ENCODE results near the gene TNS3. TPM values are rescaled to one million over a fixed set of nuclear protein-coding genes. Genes with fewer than 3 reads are reported as not detected.

Gene TNS3
- total RNA-seq, 2 experiments from 2014 or later, result not detected

GRCh38 chr7:47557694-47558670 lies 23.9 kb downstream of the TNS3 start:
- ChIA-PET POLR2A (no interaction called here), CTCF (no interaction called here)
- no peak overlapping the region for H3K27ac Mint-ChIP-seq
- no peaks in the 10 kb centered on the region for H3K27me3 Mint-ChIP-seq
- no peak for DNase-seq
- no peak overlapping the region for H3K4me3 Mint-ChIP-seq
- no peaks in the 10 kb centered on the region for H3K36me3 Mint-ChIP-seq (ENCODE audit: low read depth)
- H3K9me3 Mint-ChIP-seq, result no peaks in the 10 kb centered on the region
- no peaks in the 10 kb centered on the region for H3K4me1 Mint-ChIP-seq

- Mint-ChIP-seq H3K4me3 (no peak overlapping the region), H3K9me3 (no peaks in the 10 kb centered on the region), H3K36me3 (ENCODE audit: low read depth) (no peaks in the 10 kb centered on the region), H3K27ac (no peak overlapping the region), H3K27me3 (no peaks in the 10 kb centered on the region), H3K4me1 (no peaks in the 10 kb centered on the region)
- ChIA-PET CTCF (no interaction called here), POLR2A (no interaction called here)
- DNase-seq, result no peak
Measured at GRCh38 chr7:47557317-47557693, 24.6 kb downstream of the TNS3 start.

- H3K27ac Mint-ChIP-seq, result no peak overlapping the region
- no peak for DNase-seq
- H3K27me3 Mint-ChIP-seq, result no peaks in the 10 kb centered on the region
- no peaks in the 10 kb centered on the region for H3K4me1 Mint-ChIP-seq
- no peak overlapping the region for H3K4me3 Mint-ChIP-seq
- CTCF ChIA-PET, result no interaction called here
- no peaks in the 10 kb centered on the region for H3K36me3 Mint-ChIP-seq (ENCODE audit: low read depth)
- H3K9me3 Mint-ChIP-seq, result no peaks in the 10 kb centered on the region
- POLR2A ChIA-PET, result no interaction called here
Measured at GRCh38 chr7:47556511-47557180, 25.3 kb downstream of the TNS3 start.

- ChIA-PET CTCF (interaction anchor here (0.6 kb wide), 1 partner anchor 1702 kb away, joined by 4 read pairs; no protein-coding TSS in a partner anchor), POLR2A (no interaction called here)
Measured at GRCh38 chr7:47553309-47553708, 28.6 kb downstream of the TNS3 start.

GRCh38 chr7:47552621-47553020 lies 29.3 kb downstream of the TNS3 start:
- ChIA-PET POLR2A (no interaction called here), CTCF (no interaction called here)
- H3K9me3 Mint-ChIP-seq, result no peaks in the 10 kb centered on the region
- H3K4me1 Mint-ChIP-seq, result no peaks in the 10 kb centered on the region
- no peaks in the 10 kb centered on the region for H3K36me3 Mint-ChIP-seq (ENCODE audit: low read depth)
- DNase-seq, result no peak
- no peak overlapping the region for H3K27ac Mint-ChIP-seq
- no peak overlapping the region for H3K4me3 Mint-ChIP-seq
- no peaks in the 10 kb centered on the region for H3K27me3 Mint-ChIP-seq

More at GRCh38 chr7:47553309-47553708, 28.6 kb downstream of the TNS3 start:
- no peak for DNase-seq
- H3K27ac Mint-ChIP-seq, result no peak overlapping the region
- no peaks in the 10 kb centered on the region for H3K4me1 Mint-ChIP-seq
- no peaks in the 10 kb centered on the region for H3K36me3 Mint-ChIP-seq (ENCODE audit: low read depth)
- no peak overlapping the region for H3K4me3 Mint-ChIP-seq
- no peaks in the 10 kb centered on the region for H3K27me3 Mint-ChIP-seq
- no peaks in the 10 kb centered on the region for H3K9me3 Mint-ChIP-seq

- Mint-ChIP-seq H3K27ac (no peak overlapping the region), H3K36me3 (ENCODE audit: low read depth) (no peaks in the 10 kb centered on the region), H3K27me3 (no peaks in the 10 kb centered on the region), H3K4me1 (no peaks in the 10 kb centered on the region), H3K9me3 (no peaks in the 10 kb centered on the region), H3K4me3 (no peak overlapping the region)
- DNase-seq, result no peak
- POLR2A ChIA-PET, result no interaction called here
- CTCF ChIA-PET, result no interaction called here
Measured at GRCh38 chr7:47551668-47552440, 30.1 kb downstream of the TNS3 start.

GRCh38 chr7:47550788-47551470 lies 31.0 kb downstream of the TNS3 start:
- Mint-ChIP-seq H3K9me3 (no peaks in the 10 kb centered on the region), H3K27me3 (no peaks in the 10 kb centered on the region), H3K27ac (no peak overlapping the region), H3K36me3 (ENCODE audit: low read depth) (no peaks in the 10 kb centered on the region), H3K4me1 (no peaks in the 10 kb centered on the region), H3K4me3 (no peak overlapping the region)
- ChIA-PET CTCF (no interaction called here), POLR2A (no interaction called here)
- no peak for DNase-seq

- DNase-seq, result no peak
- Mint-ChIP-seq H3K27ac (no peak overlapping the region), H3K9me3 (no peaks in the 10 kb centered on the region), H3K36me3 (ENCODE audit: low read depth) (no peaks in the 10 kb centered on the region), H3K27me3 (no peaks in the 10 kb centered on the region), H3K4me3 (no peak overlapping the region), H3K4me1 (no peaks in the 10 kb centered on the region)
- ChIA-PET CTCF (no interaction called here), POLR2A (no interaction called here)
Measured at GRCh38 chr7:47549916-47550315, 32.0 kb downstream of the TNS3 start.

GRCh38 chr7:47549397-47549796 lies 32.5 kb downstream of the TNS3 start:
- no peaks in the 10 kb centered on the region for H3K9me3 Mint-ChIP-seq
- POLR2A ChIA-PET, result no interaction called here
- no peak overlapping the region for H3K27ac Mint-ChIP-seq
- no peaks in the 10 kb centered on the region for H3K27me3 Mint-ChIP-seq
- no peaks in the 10 kb centered on the region for H3K36me3 Mint-ChIP-seq (ENCODE audit: low read depth)
- CTCF ChIA-PET, result no interaction called here
- no peak overlapping the region for H3K4me3 Mint-ChIP-seq
- H3K4me1 Mint-ChIP-seq, result no peaks in the 10 kb centered on the region
- DNase-seq, result no peak

- Mint-ChIP-seq H3K36me3 (ENCODE audit: low read depth) (no peaks in the 10 kb centered on the region), H3K27ac (no peak overlapping the region), H3K27me3 (no peaks in the 10 kb centered on the region), H3K4me1 (no peaks in the 10 kb centered on the region), H3K9me3 (no peaks in the 10 kb centered on the region), H3K4me3 (no peak overlapping the region)
- no peak for DNase-seq
- ChIA-PET POLR2A (no interaction called here), CTCF (no interaction called here)
Measured at GRCh38 chr7:47548546-47548945, 33.4 kb downstream of the TNS3 start.

GRCh38 chr7:47546733-47547494 lies 35.0 kb downstream of the TNS3 start:
- no peak overlapping the region for H3K4me3 Mint-ChIP-seq
- no peaks in the 10 kb centered on the region for H3K4me1 Mint-ChIP-seq
- no peaks in the 10 kb centered on the region for H3K27me3 Mint-ChIP-seq
- no peaks in the 10 kb centered on the region for H3K36me3 Mint-ChIP-seq (ENCODE audit: low read depth)
- POLR2A ChIA-PET, result no interaction called here
- no peak for DNase-seq
- H3K27ac Mint-ChIP-seq, result no peak overlapping the region
- CTCF ChIA-PET, result no interaction called here
- H3K9me3 Mint-ChIP-seq, result no peaks in the 10 kb centered on the region

- no peaks in the 10 kb centered on the region for H3K36me3 Mint-ChIP-seq (ENCODE audit: low read depth)
- no peak for DNase-seq
- H3K4me3 Mint-ChIP-seq, result no peak overlapping the region
- no peaks in the 10 kb centered on the region for H3K4me1 Mint-ChIP-seq
- H3K27ac Mint-ChIP-seq, result no peak overlapping the region
- CTCF ChIA-PET, result no interaction called here
- POLR2A ChIA-PET, result no interaction called here
- no peaks in the 10 kb centered on the region for H3K9me3 Mint-ChIP-seq
- H3K27me3 Mint-ChIP-seq, result no peaks in the 10 kb centered on the region
Measured at GRCh38 chr7:47546171-47546570, 35.7 kb downstream of the TNS3 start.

Data from activated CD4-positive, alpha-beta T cell treated with anti-CD3 and anti-CD28 coated beads, Interleukin-2, amount 10 ng/mL, durations not matched to agents 7 days and 5 days (primary cell).